Neural progenitor cell (in vitro differentiated cells): ENCODE measurements around the gene GRAMD4. TPM values are rescaled to one million over a fixed set of nuclear protein-coding genes. Genes with fewer than 3 reads are reported as not detected.

ENCODE experiments used
- DNase-seq: peaks from one replicate; pipeline ENCODE4 v3.0.0-alpha.2; 2016; ENCODE audit warnings: low spot score
- H2AFZ ChIP-seq: fragments of 200-600 bp; sonication (generic); replicated peaks from 2 replicates; pipeline ENCODE4 v1.6.1; 2016; ENCODE audit warnings: antibody characterized with exemption
- H3F3A ChIP-seq: fragments of 200-600 bp; sonication (generic); 2 replicates; pipeline ENCODE4 v1.6.1; 2016; ENCODE audit warnings: antibody characterized with exemption, low read depth
- H3K27ac ChIP-seq: fragments of 200-600 bp; sonication (generic); 2 replicates; pipeline ENCODE4 v1.5.1; 2016; ENCODE audit warnings: mild to moderate bottlenecking
- H3K27me3 ChIP-seq: fragments of 200-600 bp; sonication (generic); 2 replicates; pipeline ENCODE4 v1.6.1; 2016; ENCODE audit warnings: mild to moderate bottlenecking, moderate library complexity
- H3K36me3 ChIP-seq: fragments of 200-600 bp; sonication (generic); 2 replicates; pipeline ENCODE4 v1.5.1; 2016
- H3K4me1 ChIP-seq: fragments of 200-600 bp; sonication (generic); 2 replicates; pipeline ENCODE4 v1.6.1; 2016; ENCODE audit warnings: mixed run types
- H3K4me2 ChIP-seq: fragments of 200-600 bp; sonication (generic); 2 replicates; pipeline ENCODE4 v1.6.1; 2016
- H3K4me3 ChIP-seq: fragments of 200-600 bp; sonication (generic); 2 replicates; pipeline ENCODE4 v1.5.1; 2016
- H3K79me2 ChIP-seq: fragments of 200-600 bp; sonication (generic); 2 replicates; pipeline ENCODE4 v1.6.1; 2016; ENCODE audit warnings: low read depth
- H3K9ac ChIP-seq: fragments of 200-600 bp; sonication (generic); 2 replicates; pipeline ENCODE4 v1.6.1; 2016
- H3K9me3 ChIP-seq: fragments of 200-600 bp; sonication (generic); 2 replicates; pipeline ENCODE4 v1.5.1; 2016; ENCODE audit warnings: low read depth
- H4K20me1 ChIP-seq: fragments of 200-600 bp; sonication (generic); 2 replicates; pipeline ENCODE4 v1.6.1; 2016; ENCODE audit warnings: low read depth
- H3K27ac Mint-ChIP-seq: 3 replicates; pipeline ENCODE4 v1.8.0; 2021; ENCODE audit warnings: mixed read lengths
- H3K27me3 Mint-ChIP-seq: 2 replicates; pipeline ENCODE4 v1.8.0; 2022; ENCODE audit warnings: low read depth, mild to moderate bottlenecking, inconsistent platforms, moderate library complexity, mixed read lengths; ENCODE audit not compliant: insufficient read depth
- H3K36me3 Mint-ChIP-seq: 3 replicates; pipeline ENCODE4 v1.8.0; 2021; ENCODE audit warnings: mixed read lengths
- H3K4me1 Mint-ChIP-seq: 3 replicates; pipeline ENCODE4 v1.8.0; 2021; ENCODE audit warnings: mixed read lengths
- H3K4me3 Mint-ChIP-seq: 3 replicates; pipeline ENCODE4 v1.8.0; 2021; ENCODE audit warnings: mild to moderate bottlenecking, moderate library complexity, mixed read lengths
- H3K9me3 Mint-ChIP-seq: 3 replicates; pipeline ENCODE4 v1.8.0; 2020; ENCODE audit warnings: mixed read lengths
- EZH2 ChIP-seq: fragments of 200-600 bp; sonication (generic); IDR thresholded peaks from 2 replicates; pipeline ENCODE4 v1.6.1; 2017; ENCODE audit warnings: antibody characterized with exemption, mild to moderate bottlenecking, moderate library complexity
- EZH2phosphoT487 ChIP-seq: fragments of 200-600 bp; sonication (generic); IDR thresholded peaks from 2 replicates; pipeline ENCODE4 v1.6.1; 2017; ENCODE audit warnings: antibody characterized with exemption
- total RNA-seq: library from RNA; depleted of rRNA; stranded (reverse); fragments of >200 nt; gene quantifications from 2 replicates; pipeline ENCODE4 v1.2.3, GENCODE V29; 2015; ENCODE audit warnings: low replicate concordance
- TF ChIP-seq, protein P1 (sequence below): fragments of 200-600 bp; sonication (generic); IDR thresholded peaks from 2 replicates; pipeline ENCODE4 v1.5.1; 2017; ENCODE audit warnings: antibody characterized with exemption, mild to moderate bottlenecking

GRAMD4 gene
- total RNA-seq, 1 donor from 2014 or later: 32.2 TPM

DNA sequence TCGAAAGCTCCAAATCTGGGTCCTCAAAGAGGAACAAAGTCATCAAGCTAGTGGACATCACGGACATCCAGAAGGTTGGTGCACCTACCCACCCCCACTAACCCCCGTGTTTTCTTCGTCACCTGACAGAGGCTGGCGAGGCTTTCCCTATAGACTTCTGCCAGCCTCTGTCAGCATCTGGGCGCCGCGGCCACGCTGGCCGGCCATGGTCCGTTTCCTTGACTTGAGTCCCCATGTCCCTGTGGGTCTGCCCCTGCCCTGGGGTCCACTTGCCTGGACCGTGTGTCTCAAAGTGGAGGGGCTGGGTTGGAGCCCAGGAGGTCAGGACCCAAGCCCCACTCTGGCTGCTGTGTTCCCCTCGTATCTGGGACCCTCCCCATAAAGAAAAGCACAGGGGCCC lies 55.3 kb downstream of the GRAMD4 start:
- Histone ChIP-seq H3K4me3 (no peak overlapping the region), H3K36me3 (no peaks in the 10 kb centered on the region), H4K20me1 (no peaks in the 10 kb centered on the region), H3K9ac (no peak overlapping the region), H3F3A (no peaks in the 10 kb centered on the region), H3K27ac (no peak overlapping the region), H2AFZ (no peak overlapping the region), H3K79me2 (no peaks in the 10 kb centered on the region), H3K4me2 (no peak overlapping the region), H3K4me1 (no peaks in the 10 kb centered on the region), H3K27me3 (no peaks in the 10 kb centered on the region), H3K9me3 (no peaks in the 10 kb centered on the region)
- Mint-ChIP-seq H3K27ac (no peak overlapping the region), H3K36me3 (no peaks in the 10 kb centered on the region), H3K4me1 (no peaks in the 10 kb centered on the region), H3K27me3 (peaks cover 3% of the 10 kb centered on the region), H3K9me3 (no peaks in the 10 kb centered on the region), H3K4me3 (no peak overlapping the region)
- no peak for DNase-seq
- TF ChIP-seq, protein P1, sequence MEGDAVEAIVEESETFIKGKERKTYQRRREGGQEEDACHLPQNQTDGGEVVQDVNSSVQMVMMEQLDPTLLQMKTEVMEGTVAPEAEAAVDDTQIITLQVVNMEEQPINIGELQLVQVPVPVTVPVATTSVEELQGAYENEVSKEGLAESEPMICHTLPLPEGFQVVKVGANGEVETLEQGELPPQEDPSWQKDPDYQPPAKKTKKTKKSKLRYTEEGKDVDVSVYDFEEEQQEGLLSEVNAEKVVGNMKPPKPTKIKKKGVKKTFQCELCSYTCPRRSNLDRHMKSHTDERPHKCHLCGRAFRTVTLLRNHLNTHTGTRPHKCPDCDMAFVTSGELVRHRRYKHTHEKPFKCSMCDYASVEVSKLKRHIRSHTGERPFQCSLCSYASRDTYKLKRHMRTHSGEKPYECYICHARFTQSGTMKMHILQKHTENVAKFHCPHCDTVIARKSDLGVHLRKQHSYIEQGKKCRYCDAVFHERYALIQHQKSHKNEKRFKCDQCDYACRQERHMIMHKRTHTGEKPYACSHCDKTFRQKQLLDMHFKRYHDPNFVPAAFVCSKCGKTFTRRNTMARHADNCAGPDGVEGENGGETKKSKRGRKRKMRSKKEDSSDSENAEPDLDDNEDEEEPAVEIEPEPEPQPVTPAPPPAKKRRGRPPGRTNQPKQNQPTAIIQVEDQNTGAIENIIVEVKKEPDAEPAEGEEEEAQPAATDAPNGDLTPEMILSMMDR: no peak
- TF ChIP-seq EZH2phosphoT487 (no peak), EZH2 (no peak)

DNA sequence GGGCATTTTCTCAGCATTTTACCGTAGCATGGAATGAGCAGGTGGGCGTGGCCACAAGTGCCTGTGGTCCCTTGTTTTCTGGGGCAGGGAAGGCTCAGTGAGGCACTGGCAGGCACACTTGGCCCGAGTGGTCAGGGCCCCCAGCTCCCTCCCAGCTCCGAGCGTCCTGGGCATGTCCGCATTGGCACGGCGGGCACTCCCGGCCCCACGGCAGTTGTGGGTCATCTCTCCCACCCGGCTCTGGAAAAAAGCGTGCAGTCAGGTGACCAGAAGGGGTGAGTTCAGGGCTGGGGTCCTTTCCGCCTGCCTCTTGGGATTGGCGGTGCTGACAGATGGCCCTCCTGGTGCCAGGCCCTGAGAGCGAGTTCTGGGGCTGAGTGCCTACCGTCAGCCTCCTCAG lies 55.8 kb downstream of the GRAMD4 start:
- Mint-ChIP-seq H3K27me3 (peaks cover 3% of the 10 kb centered on the region), H3K27ac (no peak overlapping the region), H3K9me3 (no peaks in the 10 kb centered on the region), H3K4me3 (no peak overlapping the region), H3K4me1 (no peaks in the 10 kb centered on the region), H3K36me3 (no peaks in the 10 kb centered on the region)
- DNase-seq: no peak
- TF ChIP-seq, protein P1: no peak
- TF ChIP-seq EZH2phosphoT487: no peak
- TF ChIP-seq EZH2: no peak
- Histone ChIP-seq H3K79me2 (no peaks in the 10 kb centered on the region), H3K4me1 (no peaks in the 10 kb centered on the region), H3F3A (no peaks in the 10 kb centered on the region), H3K4me3 (no peak overlapping the region), H3K4me2 (no peak overlapping the region), H3K27me3 (no peaks in the 10 kb centered on the region), H3K27ac (no peak overlapping the region), H3K9me3 (no peaks in the 10 kb centered on the region), H3K36me3 (no peaks in the 10 kb centered on the region), H4K20me1 (no peaks in the 10 kb centered on the region), H2AFZ (no peak overlapping the region), H3K9ac (no peak overlapping the region)

DNA sequence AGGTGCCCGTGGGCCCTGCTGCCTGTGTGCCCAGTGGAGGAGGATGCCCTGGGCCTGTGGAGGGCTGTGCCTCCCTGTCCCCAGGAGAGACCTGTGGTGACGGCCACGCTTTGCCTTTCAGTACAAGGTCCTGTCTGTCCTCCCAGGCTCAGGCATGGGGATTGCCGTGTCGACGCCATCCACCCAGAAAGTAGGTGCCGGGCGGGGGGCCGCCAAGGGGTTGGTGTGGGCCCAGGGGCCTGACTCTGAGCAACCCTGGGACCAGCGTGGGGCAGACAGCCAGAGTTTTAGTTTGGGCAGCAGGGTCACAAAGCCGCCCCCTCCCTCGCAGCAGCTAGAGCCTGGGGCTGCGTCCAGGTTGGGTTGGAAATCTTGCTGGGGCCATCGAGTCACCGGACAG lies 56.3 kb downstream of the GRAMD4 start:
- Mint-ChIP-seq H3K27ac (no peak overlapping the region), H3K36me3 (no peaks in the 10 kb centered on the region), H3K4me1 (no peaks in the 10 kb centered on the region), H3K27me3 (peaks cover 5% of the 10 kb centered on the region), H3K9me3 (no peaks in the 10 kb centered on the region), H3K4me3 (no peak overlapping the region)
- TF ChIP-seq EZH2phosphoT487 (no peak), EZH2 (no peak)
- TF ChIP-seq, protein P1: no peak
- Histone ChIP-seq H3K79me2 (no peaks in the 10 kb centered on the region), H3K4me2 (no peak overlapping the region), H3K27ac (no peak overlapping the region), H3K27me3 (no peaks in the 10 kb centered on the region), H3F3A (no peaks in the 10 kb centered on the region), H3K4me3 (no peak overlapping the region), H4K20me1 (no peaks in the 10 kb centered on the region), H3K9me3 (no peaks in the 10 kb centered on the region), H3K36me3 (no peaks in the 10 kb centered on the region), H3K4me1 (no peaks in the 10 kb centered on the region), H3K9ac (no peak overlapping the region), H2AFZ (no peak overlapping the region)
- no peak for DNase-seq

DNA sequence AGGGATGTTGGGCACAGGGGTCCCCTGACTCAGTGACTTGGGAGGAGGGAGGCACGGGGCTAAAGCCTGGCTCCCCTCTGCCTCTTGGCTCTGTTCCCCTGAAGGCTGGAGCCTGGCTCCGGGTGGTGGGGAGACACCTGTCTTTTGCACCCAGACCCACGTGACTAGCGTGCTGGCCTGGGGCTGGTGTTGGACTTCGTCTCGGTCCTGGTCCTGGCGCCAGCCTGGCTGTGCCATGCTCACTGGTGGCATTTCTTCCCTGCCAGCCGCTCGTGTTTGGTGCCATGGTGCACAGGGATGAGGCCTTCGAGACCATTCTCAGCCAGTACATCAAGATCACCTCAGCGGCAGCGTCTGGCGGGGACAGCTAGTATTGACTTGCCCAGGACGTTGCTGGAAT lies 56.7 kb downstream of the GRAMD4 start:
- Histone ChIP-seq H3K36me3 (no peaks in the 10 kb centered on the region), H3F3A (no peaks in the 10 kb centered on the region), H3K4me3 (no peak overlapping the region), H3K4me1 (no peaks in the 10 kb centered on the region), H3K4me2 (no peak overlapping the region), H2AFZ (no peak overlapping the region), H3K9me3 (no peaks in the 10 kb centered on the region), H3K9ac (no peak overlapping the region), H3K27me3 (no peaks in the 10 kb centered on the region), H3K27ac (no peak overlapping the region), H3K79me2 (no peaks in the 10 kb centered on the region), H4K20me1 (no peaks in the 10 kb centered on the region)
- Mint-ChIP-seq H3K4me3 (no peak overlapping the region), H3K9me3 (no peaks in the 10 kb centered on the region), H3K27me3 (peaks cover 6% of the 10 kb centered on the region), H3K4me1 (no peaks in the 10 kb centered on the region), H3K27ac (no peak overlapping the region), H3K36me3 (no peaks in the 10 kb centered on the region)
- TF ChIP-seq, protein P1: no peak
- TF ChIP-seq EZH2phosphoT487: no peak
- TF ChIP-seq EZH2: no peak
- no peak for DNase-seq
